DMS 273 treated with DMSO at 0.1 percent for 48 hours (cell line): ENCODE data around the gene CCL23.
"Not testable (repeated sequence)": the region's sequence is repeated elsewhere in the genome, so short reads cannot be mapped to it uniquely, and the experiment has no call there.

Experiments used
- DNase-seq: peaks from one replicate; lab custom pipeline; 2025; lab: John Stamatoyannopoulos, UW

The CCL23 gene, protein sequence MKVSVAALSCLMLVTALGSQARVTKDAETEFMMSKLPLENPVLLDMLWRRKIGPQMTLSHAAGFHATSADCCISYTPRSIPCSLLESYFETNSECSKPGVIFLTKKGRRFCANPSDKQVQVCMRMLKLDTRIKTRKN

GRCh38 chr17:36017799-36018198 is at the start of gene CCL23:
Gene CCL23 (minus strand): TSS chr17:36017972. CDS start chr17:36017897, 75 bp downstream.
- no peak for DNase-seq

GRCh38 chr17:36066365-36066985 is 48.7 kb upstream of the CCL23 start:
- DNase-seq: no peak

DNA sequence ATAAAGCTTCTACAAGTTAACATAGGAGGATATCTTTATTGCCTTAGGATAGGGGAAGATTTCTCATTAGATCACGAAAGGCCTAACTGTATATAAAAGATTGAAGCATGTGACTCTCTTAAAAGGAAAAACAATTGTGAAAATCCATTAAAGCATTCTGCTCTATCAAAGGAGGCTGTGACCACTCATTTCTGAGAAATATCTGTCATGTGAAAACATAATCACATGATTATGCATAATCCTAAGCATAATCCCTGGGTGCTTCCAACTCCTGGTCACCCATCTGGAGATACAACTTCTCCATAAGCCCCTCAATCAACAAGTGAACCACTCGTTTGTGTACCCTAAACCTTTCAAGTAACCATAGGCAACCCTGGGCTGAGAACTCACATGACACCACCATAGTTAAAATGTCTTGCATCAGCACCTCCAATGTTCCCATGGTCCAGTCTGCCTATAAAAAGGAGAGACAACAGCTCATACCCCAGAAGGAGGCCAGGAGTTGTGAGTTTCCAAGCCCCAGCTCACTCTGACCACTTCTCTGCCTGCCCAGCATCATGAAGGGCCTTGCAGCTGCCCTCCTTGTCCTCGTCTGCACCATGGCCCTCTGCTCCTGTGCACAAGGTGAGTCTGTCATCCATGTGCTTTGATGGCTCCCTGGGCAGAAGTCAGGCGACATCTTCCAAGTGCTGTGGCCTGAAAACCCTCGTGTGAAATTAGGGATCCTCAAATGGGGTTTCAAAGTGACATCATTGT is 46.2 kb upstream of the CCL23 start, which contains the start of gene CCL18:
Gene CCL18 (plus strand): TSS at position 487 of the 756 bp plus-strand sequence. CDS start 71 bp downstream, at position 558.
- DNase-seq: no peak

DNA sequence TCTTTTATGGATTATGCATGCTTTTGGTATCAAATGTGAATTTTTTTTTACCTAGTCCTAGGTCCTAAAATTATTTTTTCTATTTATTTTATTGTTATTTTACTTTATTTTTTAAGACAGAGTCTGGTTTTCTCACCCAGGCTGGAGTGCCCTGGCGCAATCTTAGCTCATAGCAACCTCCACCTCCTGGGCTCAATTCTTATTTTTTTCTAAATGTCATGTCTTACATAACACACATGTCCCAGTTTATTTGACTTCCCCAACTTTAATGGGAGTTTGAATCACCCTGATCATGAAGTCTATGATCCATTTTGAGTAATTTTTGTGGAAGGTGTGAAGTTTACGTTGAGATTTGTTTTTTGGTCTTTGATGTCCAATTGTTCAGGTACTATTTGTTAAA is 43.0 kb upstream of the CCL23 start:
- DNase-seq: no peak

DNA sequence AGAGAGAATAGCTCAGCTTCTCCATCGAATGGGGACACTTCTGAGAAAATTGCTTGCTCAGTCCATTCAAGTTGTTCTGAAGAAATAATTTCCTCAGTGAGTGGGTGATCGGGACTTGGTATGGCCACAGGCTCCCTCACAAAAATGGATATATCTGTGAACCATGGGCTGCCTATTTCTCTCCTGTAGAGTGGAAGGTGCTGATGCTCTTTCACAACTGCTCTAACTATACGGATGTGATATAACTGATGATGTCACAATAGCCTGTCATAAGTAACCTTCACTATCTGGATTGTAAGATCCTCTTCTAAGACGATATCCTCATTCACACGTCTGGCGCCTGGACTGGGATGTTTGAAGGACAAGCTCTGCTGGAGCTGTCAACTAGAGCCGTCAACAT is 41.6 kb upstream of the CCL23 start:
- no peak for DNase-seq

DNA sequence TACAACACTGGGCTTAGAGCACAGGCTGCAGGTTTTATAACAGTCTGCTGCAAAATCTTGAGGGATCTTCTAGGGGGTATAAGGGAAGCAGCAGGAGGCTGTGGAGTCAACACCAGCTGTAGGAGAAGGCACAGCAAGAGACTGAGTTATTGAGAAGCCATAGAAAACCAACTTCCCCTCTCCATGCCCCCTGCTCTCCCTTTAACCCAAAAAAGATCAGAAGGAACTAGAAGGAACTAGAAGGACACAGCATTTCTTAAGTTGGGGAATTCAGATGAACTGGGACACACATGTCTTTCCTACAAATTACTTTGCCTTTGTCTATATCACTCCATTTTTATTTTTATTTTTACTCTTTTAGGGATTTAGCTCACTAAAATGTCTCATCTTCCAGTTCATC is 40.1 kb upstream of the CCL23 start:
- no peak for DNase-seq

DNA sequence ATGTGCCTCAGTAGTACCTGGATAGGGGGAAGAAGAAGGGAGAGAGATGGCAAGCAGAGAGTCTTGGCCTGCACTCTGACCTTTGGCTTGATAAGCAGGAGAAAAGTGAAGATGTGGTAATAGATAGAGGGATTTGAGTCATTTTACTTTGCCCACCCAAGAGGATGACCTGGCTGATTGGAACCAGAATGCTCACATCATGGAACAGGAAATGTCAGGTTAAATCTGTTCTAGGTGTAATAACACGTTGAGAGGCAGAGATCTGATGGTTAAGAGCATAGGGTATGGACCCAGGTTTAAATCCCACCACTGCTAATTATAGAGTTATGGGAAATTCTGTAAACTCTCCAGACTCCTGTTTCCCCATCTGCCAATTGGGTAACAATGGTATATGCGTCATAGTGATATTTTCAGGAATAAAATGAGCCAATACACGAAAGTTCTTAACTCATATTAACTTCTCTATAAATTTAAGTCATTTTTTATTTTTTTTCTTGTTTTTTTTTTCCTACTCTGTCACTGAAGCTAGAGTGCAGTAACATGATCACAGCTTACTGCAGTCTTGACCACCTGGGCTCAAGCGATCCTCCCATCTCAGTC is 38.2 kb upstream of the CCL23 start:
- no peak for DNase-seq

- DNase-seq: no peak
Measured at GRCh38 chr17:36055171-36055570, 37.4 kb upstream of the CCL23 start.

- no peak for DNase-seq
Measured at GRCh38 chr17:36049643-36050042, 31.9 kb upstream of the CCL23 start.

DNA sequence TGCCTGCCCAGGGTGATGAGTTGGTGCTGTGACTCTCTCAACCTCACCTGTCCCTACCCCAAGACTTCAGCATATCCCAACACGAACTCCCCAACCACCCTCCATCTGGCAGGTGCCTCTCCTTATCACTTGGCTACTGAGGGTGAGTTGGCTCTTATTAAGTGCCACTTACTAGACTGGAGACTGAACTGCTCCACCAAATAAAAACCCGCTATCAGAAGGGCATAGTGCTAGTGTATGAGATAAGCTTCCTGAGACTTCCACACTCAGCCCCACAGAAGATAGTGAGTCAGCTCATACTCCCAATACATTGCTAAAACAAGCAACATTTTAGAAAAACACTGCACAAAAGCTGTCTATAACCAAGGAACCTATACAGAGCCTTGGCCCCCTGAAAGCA is 30.3 kb upstream of the CCL23 start:
- DNase-seq: no peak

DNA sequence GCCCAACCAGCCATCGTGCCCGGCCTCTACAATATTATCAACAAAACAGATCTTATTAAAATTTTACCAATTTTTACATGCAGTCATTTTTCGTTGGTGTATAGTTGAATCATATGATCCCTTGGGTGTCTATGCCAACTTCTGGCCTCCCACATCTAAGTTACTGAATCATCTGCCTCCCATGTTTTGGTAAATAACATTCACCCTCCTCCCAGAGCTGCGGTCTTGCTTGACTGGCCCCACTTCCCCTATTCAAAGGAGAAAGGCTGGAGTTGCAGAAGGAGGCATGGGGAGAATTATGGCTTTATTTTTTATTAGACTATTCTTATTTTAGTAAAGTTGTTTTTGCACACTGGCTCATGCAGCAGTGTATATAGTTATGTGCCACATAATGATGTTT is 18.5 kb upstream of the CCL23 start:
- no peak for DNase-seq

- no peak for DNase-seq
Measured at GRCh38 chr17:36034127-36034526, 16.4 kb upstream of the CCL23 start.

DNA sequence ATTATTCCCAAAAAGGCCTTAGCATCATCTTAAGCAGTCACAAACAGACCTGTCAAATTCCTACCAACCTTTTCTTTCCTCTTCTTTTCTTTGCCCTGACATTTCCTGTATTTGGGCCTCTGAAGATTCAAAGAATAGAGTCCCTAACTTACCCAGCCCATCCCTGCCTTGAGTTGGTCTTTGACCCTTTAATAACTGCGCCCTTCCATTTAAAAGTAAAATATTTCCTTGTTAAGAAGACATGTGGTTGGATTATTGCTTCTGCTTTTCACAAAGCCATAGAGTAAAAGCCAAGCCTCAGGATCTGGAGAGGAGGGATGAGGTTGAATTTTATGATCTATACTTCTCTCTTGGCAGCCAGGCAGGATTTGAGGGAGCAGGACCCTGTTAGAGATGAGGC is 13.2 kb upstream of the CCL23 start:
- DNase-seq: no peak

- no peak for DNase-seq
Measured at GRCh38 chr17:36027761-36028160, 10.0 kb upstream of the CCL23 start.

GRCh38 chr17:36024106-36024869 is 6.5 kb upstream of the CCL23 start:
- no peak for DNase-seq

DNA sequence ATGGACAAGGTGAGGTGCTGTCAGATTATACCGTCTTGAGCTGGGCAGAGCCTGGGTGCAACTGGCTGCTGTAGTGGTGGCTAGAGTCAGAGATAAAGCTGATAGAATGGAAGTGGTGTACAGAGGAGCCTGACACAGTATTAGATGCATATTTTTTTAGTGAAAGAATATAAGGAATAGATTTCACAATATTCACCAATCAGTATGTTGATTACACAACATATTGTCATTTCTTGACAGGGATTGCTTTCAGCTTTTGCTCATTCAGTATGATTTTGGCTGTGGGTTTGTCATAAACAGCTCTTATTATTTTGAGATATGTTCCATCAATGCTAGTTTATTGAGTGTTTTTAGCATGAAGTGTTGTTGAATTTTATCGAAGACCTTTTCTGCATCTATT is 1.7 kb upstream of the CCL23 start:
- no peak for DNase-seq

DNA sequence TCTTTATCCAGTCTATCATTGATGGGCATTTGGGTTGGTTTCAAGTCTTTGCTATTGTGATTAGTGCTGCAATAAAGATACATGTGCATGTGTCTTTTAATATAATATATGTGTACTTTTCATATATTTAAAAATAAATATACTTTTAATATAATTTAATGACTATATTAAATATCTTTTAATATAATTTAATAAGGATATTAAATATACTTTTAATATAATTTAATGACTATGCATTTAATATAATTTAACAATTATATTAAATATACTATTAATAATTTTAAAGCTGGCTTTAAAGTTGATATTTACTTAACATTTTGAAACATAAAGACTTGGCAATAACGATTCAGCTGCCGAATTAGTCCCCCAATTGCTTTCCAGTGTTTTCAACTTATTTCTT is 1.2 kb downstream of the CCL23 start:
- no peak for DNase-seq

- DNase-seq: not testable (repeated sequence)
Measured at GRCh38 chr17:36015895-36016294, 1.9 kb downstream of the CCL23 start.

DNA sequence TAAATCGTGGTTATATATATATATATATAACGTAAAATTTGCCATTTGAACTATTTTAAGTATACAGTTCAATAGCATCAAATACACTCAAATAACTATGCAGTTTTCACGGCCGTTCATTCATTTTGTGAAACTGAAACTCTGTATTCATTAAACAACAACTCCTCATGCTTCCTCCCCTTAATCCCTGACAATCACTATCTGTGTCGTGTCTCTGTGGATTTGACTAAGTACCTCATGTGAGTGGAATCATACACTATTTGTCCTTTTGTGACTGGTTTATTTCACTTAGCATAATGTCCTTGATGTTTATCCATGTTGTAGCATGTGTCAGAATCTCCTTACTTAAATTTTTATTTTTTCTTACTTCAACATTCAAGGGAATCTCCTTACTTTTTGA is 2.8 kb downstream of the CCL23 start:
- DNase-seq: no peak

- DNase-seq: no peak
Measured at GRCh38 chr17:36011201-36011600, 6.6 kb downstream of the CCL23 start.

DNA sequence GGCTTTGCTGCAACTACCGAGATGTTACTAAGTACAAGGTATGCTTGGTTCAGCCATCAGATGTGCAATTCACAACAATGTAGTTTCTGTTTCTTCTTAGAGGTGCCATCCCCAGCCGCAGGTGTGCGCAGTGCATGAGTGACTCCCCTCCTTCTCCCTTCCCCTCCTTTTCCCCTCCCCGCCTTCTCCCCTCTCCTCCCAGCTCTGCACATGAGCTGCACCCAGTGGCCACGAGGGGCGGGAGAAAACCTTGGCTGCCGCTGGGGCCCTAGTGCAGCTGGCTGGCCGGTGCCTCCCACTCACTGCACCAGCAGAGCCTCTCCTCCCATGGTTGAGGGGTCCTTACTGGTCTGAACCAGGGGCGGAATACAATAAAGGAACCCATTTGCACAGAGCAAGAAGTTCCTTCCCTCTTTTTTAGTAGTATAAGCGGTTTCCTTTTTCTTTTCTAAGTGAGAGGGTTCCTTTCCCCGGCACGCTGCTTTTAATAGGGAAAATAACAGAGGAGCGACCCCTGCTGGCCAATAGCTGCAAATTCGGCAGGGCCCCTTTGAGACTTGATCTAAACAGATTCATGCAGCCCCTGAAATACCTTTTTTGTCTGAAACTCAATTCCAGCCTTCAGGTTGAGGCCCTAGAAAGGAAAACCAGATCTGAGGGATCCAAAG is 8.6 kb downstream of the CCL23 start:
- DNase-seq: no peak
